GM12873 (cell line): Measurements from ENCODE around the gene SCYL3.

Experiments
- TF ChIP-seq, protein P1 (sequence below): IDR thresholded peaks from 2 replicates; pipeline ENCODE4 v1.5.1; 2012; ENCODE audit warnings: low read depth, mild to moderate bottlenecking, moderate library complexity, low read length, control low read depth; ENCODE audit not compliant: insufficient read depth; ENCODE audit errors: missing control alignments

SCYL3 gene

GRCh38 chr1:169833179-169833901 is 60.4 kb downstream of the SCYL3 start:
- TF ChIP-seq, protein P1, sequence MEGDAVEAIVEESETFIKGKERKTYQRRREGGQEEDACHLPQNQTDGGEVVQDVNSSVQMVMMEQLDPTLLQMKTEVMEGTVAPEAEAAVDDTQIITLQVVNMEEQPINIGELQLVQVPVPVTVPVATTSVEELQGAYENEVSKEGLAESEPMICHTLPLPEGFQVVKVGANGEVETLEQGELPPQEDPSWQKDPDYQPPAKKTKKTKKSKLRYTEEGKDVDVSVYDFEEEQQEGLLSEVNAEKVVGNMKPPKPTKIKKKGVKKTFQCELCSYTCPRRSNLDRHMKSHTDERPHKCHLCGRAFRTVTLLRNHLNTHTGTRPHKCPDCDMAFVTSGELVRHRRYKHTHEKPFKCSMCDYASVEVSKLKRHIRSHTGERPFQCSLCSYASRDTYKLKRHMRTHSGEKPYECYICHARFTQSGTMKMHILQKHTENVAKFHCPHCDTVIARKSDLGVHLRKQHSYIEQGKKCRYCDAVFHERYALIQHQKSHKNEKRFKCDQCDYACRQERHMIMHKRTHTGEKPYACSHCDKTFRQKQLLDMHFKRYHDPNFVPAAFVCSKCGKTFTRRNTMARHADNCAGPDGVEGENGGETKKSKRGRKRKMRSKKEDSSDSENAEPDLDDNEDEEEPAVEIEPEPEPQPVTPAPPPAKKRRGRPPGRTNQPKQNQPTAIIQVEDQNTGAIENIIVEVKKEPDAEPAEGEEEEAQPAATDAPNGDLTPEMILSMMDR = no peak

DNA sequence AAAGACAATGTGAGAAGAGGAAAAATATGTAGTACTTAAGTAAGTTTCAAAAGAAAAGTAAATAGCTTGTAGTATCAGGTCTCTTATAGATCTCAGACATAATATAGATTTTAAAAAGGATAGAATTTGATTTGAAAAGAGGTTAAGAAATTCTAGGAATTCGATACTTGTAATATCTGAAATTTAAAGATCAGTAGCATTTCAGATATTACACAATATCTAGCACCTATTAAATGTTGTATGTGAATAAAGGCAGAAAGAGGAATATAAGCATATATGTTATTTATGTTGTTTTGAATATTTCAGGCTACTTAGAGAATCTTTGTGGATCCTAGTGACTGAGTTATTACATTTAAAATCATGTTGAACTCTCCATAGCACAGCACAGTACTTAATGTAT is 64.0 kb downstream of the SCYL3 start:
- TF ChIP-seq, protein P1 = no peak

DNA sequence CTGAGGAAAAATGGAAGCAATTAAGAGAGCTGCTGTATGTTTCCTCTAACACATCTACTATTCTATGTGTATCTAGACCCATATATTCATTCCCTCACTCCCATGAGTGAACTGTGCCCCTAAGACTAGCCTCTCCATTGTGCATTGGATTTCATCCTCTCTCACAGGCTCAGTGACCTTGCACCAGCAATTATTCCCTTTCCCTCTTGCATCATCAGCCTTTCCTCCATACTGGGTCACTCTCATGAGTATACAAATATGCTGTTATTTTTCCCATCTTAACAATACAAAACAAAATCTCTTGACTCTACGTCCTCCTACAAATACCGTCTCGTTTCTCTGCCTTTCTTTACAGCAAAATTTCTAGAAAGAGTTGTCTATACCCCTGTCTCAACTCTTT is 69.5 kb downstream of the SCYL3 start:
- TF ChIP-seq, protein P1 = no peak

GRCh38 chr1:169821500-169821899 is 72.2 kb downstream of the SCYL3 start:
- TF ChIP-seq, protein P1 = no peak

DNA sequence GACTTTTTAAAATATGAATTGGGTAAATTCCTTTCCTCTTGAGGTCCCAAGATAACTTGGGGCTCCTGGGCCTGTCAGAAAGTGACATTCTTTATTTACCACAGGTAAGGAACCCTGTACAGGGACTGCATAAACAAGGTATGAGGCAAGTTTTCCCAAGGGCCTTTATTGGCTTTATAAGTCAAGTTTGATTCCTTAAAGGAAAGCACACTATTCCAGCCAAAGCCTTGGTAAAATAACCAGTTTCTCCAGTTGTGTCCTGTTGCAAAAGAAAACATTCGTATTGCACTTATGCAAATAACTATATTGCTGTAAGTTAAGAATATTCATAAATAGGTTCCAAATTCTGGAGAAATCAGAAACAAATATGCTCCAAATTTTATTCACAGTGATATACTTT is 77.1 kb downstream of the SCYL3 start:
- TF ChIP-seq, protein P1 = no peak

DNA sequence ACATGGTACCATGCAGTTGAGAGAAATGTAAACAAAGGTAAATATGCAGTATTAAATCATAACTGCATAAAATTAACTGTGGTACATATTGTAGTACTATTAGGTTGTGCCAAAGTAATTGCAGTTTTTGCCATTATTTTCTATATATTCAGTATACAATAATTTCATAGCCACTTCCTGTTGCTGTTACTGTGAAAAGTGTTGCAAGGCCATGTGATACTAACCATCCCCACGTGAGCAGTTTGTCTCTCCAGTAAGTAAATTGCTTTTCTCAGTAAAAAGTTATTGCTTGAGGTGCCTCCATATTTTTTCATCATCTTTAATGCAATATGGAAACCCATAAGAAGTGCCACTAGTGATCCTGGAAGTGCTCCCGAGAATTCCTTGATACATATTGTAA is 79.4 kb downstream of the SCYL3 start:
- TF ChIP-seq, protein P1 = no peak

GRCh38 chr1:169812131-169812530 is 81.6 kb downstream of the SCYL3 start:
- TF ChIP-seq, protein P1 = no peak
